Femur (tissue), 1 donor: ENCODE measurements around the gene MARK2.

Source experiments
- DNase-seq: peaks from one replicate; pipeline ENCODE4 v3.0.0-alpha.2; 2017

MARK2 gene

DNA sequence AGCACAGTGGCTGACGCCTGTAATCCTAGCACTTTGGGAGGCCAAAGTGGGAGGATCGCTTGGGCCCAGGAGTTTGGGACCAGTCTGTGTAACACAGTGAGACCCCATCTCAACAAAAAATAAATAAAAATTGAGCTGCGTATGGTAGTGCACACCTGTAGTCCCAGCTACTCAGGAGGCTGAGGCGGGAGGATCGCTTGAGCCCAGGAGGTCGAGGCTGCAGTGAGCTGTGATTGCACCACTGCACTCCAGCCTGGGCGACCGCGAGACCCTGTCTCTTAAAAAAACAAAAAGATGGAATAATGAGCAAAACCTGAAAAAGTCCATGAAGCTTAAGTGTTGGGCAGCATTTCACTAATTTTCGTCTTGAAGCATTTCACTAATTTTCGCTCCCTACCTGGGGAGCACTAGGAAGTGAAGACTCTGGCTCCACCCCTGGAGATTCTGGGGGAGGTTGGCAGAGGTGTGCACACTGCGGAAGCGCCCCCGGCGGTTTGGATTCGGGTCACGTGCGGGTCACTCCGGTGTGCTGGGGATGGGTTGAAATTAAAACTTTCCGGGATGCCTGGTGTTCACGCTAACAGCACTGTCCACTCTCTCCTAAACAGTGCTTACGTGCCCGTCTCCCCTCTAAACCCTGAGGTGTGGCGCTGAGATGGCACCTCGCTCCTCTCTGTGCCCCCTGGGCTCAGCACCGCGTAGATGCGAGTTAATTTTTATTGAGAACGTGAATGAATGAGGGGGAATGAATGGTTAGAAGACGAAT, 99.0 kb downstream of the MARK2 start:
- peak; percentile 31 for DNase-seq

DNA sequence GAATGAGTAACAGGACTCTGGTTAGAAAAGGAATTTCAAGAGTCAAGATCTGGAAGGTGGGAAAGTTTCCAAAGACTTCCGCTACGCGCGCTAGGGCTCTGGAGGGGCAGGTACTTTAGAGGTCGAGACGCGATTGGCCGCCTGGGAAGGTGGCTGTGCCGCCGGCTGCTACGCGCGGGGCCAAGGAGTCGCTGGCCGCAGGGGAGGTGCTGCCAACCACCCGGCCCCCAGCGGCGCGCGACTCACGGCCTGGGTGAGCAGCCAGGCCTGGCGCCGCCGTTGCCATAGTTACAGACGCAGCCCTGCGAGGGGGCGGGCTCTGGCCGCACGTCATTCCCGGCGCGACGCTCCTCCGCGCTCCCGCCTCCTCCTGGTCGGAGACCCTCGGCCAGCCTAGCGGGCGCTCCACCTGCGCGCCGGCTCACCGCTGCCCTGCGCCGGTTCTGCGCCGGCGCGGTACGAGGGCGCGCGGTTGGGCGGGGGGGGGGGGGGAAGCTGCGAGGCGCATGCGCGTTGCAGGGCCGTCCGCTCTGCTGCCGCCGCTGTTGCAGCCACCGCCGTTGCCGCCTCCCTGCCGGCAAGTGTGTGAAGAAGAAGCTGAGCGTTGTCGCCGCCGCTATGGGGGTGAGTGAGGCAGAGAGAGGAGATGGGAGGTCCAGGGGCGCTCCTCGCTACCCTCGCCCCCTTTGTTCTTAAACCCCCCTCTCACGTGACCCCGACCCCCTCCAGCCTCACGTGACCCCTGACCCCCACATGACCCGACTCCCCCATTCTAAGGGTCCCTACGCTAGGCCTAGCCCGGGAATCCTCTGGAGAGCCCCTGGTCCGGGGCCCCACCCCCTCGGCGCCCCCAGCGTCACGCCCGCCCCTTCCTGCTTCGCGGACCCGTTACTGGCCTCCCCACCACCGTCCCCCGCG, 99.8 kb downstream of the MARK2 start, which contains the start of gene NAA40:
Gene NAA40 (plus strand): TSS at position 524 of the 918 bp plus-strand sequence. CDS start 95 bp downstream, at position 619.
- DNase-seq = peak; percentile 94

DNA sequence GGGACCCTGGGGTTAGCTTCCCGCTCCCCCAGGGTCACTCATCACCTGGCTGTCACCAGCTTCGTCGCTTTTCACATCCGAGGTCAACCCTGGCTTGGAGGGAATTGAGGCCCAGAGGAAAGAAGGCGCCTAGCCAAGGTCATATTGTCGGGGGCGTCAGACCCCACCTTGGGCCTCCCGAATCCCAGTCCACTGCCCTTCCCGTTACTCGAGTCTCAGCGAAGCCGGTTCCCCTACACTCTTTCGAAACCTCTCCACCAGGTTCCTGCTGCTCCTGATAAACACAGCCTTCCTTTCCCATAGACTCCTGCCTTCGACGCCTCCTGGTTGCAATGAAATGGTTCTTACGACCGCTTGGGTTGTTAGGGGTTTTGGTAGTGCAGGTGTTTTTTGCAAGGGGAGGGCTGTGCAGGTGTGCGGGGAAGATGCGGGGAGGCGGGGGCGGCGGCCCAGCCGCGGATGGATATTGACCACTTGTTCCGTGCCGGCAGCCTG, 100.5 kb downstream of the MARK2 start:
- DNase-seq = no peak

DNA sequence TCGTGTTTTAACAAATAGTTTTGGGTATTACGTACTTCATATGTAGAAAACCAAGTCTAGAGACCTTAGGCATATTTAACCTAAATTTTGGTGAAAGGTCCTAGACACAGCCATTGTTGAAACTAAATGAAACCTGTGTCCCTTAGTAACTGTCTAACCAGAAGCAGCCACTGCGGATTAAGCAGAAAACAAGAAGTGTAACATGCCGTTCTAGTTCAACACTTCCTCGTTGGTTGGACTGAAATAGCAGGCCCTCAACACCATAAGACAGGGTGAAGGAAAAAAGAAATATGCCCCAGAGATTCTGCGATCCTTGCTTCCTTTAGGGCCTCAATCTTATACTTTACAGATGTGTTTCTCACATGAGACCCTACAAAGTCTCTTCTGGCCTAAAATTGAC, 101.9 kb downstream of the MARK2 start:
- no peak for DNase-seq

DNA sequence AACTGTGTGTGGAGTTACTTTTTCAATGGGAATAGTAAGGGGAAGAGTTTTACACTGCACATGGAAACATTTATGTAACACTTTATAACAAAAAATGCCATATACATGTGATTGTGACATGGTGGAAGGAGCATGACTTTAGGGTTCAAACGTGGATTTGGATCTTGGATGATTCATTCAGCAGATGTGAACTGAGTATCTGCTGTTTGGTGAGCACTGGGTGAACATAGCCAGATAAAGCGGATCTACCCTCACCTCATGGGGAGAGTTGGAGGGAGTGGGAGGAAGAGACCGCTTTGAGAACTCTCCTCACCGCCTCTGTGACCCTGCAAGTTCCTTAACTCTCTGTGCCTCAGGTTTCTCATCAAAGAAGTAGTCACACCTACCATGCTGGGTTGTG, 103.0 kb downstream of the MARK2 start:
- DNase-seq = no peak

DNA sequence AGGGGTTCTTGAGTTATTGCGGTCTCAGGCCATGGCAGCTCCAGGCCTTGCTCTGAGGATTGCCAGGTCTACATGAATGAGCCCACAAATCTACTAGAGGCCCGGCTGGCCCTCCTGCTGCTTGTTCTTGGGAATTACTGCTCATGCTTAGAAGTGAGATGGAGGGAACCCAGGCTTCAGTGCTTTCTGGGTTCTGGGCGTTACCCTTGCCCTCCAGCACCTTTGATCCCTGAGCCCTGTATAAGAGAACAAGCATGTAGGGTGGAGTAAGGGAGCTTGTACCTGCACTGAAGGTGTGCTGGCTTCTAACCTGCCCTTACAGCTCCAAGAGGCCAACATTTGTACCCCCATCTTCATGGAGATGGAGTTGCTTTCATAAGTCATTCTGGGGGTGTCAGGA, 103.9 kb downstream of the MARK2 start:
- DNase-seq = no peak

DNA sequence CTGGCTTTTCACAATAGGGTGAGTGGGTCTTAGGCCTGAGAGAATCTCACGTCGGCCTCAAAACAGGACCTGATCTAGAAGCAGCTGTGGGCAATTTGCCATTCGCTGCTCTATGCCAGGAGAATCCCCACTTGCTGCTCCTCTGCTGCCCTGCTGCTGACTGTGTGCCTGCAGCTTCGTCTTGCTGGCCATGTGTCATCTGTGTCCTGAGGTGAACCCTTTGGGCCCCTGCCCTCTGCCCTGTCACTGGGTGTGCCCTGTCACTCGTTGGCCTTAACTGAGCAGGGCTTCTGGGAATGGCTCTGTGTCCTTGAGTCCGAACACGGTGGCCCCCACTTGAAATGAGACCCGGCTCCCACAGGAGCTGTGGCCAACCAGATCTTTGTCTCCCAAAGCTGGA, 106.1 kb downstream of the MARK2 start:
- peak; percentile 72 for DNase-seq

DNA sequence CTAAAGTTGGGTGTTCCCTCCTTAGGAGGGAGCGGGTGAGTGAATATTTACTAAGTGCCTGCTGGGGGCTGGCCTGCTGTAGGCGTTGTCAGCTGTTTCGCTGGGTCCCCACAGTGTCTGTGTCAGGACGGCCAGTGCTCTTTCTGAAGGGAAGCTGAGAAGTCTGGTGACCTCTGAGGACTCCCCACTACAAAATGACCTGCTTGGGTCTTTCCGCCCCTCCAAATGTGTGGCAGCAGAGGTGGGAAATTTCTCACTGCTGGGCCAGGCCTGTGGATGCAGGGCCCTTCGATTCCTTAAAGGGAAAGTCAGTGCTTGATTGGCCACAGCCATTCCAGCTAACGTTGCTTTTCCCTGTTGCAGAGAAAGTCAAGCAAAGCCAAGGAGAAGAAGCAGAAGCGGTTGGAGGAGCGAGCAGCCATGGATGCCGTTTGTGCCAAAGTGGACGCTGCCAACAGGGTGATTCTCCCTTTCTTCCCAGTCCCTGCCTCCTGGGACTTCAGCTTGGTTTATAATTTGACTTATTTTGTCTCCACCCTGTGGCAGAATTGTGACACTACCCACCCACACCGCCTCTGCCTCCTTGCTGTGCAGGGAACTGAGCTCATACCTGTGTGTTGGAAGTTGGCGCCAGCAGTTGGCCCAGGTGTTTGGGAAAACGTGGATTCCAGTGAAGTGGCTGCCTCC, 106.7 kb downstream of the MARK2 start:
- DNase-seq = peak; percentile 79

DNA sequence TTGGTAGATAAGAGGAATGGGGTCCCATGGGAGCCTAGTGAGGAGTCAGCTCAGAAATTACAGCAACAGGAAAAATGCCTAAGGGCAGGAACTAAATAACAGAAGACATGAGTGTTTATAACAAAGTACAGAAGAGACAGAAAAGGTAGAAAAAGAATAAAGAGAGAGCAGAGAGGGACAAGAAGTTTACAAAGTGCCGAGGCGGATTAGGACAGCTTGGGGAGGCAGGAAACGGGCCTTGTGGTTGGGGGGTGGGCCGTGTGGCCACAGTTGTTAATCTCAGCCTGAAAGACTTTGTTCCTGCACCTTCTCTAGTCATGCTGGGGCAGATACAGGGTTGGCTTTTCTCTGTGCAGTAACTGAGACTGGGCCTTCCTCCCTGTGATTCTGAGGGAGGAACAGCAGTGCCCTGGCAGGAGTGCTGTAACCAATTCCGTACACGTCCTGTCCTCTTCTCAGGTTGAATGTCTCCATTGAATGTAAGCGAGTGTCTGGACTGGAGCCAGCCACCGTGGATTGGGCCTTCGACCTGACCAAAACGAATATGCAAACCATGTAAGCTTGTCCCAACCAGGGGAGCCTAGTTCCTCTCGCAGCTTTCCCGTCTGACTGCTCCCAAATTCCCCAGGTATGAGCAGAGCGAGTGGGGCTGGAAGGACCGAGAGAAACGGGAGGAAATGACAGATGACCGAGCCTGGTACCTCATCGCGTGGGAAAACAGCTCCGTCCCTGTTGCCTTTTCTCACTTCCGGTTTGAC, 113.0 kb downstream of the MARK2 start:
- DNase-seq = no peak

DNA sequence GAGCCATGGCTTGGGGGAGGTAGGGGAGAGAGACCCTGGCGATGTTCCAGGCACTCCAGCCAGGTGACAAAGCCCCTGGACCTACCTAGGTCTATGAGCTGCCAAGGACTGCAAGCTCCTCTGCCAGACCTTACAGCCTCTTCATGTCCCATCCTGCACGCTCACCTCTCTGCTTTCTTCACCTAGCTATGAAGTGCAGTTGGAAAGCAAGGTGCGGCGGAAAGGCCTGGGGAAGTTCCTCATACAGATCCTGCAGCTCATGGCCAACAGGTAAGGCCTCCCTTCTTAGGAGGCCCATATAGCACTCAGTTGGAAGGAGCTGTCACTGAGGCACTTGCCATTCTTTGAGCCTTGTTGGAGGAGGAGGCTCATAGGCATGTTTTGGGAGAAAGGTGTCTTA, 113.7 kb downstream of the MARK2 start:
- no peak for DNase-seq

DNA sequence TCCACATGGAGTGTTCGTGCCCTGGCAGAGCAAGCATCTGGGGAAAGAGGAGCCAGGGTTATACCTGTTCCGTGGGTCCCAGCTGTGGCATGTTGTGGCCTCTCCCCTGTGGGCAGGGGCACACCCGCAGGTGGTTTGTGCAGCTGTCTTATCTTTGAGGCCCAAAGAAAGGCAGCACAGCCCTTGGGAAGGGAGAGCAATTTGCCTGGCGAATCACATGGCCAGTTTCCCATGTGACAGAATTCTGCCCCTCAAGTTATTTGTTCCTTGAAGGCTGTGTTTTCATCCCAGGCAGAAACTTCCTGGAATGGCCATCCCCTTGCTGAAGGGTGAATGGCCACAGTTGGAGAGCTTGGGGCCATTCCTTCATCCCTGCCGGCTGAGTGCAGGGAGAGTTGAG, 119.1 kb downstream of the MARK2 start:
- no peak for DNase-seq
